ENCODE results near the gene ABCB11. TPM values are rescaled to one million over a fixed set of nuclear protein-coding genes. Genes with fewer than 3 reads are reported as not detected.
A peak's percentile ranks its signal among the peaks of the same experiment; 100 is the strongest.

The ABCB11 gene
- polyA plus RNA-seq, 3 donors, result not detected

- DNase-seq, result no peak
- H3K27me3 ChIP-seq (ENCODE audit: control insufficient read depth in 2 of 2, insufficient read depth in 2 of 2, low read length in 2 of 2), result no peaks in the 10 kb centered on the region
- Mint-ChIP-seq H3K9me3 (peaks cover 21 to 34% (median 29%) of the 10 kb centered on the region in 7 donors), H3K4me3 (no peak overlapping the region), H3K4me1 (peaks cover 36% of the 10 kb centered on the region), H3K27ac (no peak overlapping the region), H3K36me3 (peaks cover 0 to 12% of the 10 kb centered on the region in 2 donors), H3K27me3 (ENCODE audit: low read depth in 3 of 3) (peaks cover 0 to under 1% (median 0%) of the 10 kb centered on the region in 3 donors)
- peaks cover 15 to 19% of the 10 kb centered on the region in 2 donors for H3K9me3 ChIP-seq (replicated peaks in 1 of 2; ENCODE audit: control insufficient read depth in 1 of 2, insufficient read depth in 1 of 2, low read length in 2 of 2)
- no peak for TF ChIP-seq CTCF (IDR thresholded peaks at IDR 0.05)
- intact Hi-C loops (cut with micrococcal nuclease), result loop anchor here in 1 of 2 donors (10.0 kb wide), 1 partner anchor 63 kb away; no protein-coding TSS in a partner anchor
- H3K36me3 ChIP-seq (replicated peaks in 1 of 2; ENCODE audit: control insufficient read depth in 1 of 2, insufficient read depth in 2 of 2, low read length in 2 of 2), result no peaks in the 10 kb centered on the region
- no peak overlapping the region for H3K4me3 ChIP-seq (replicated peaks in 1 of 3; ENCODE audit: low read depth in 2 of 3, low read length in 3 of 3)
- no peaks in the 10 kb centered on the region for H3K79me2 ChIP-seq (ENCODE audit: insufficient read depth, low read length)
- H3K4me1 ChIP-seq (ENCODE audit: control insufficient read depth in 1 of 2, insufficient read depth in 2 of 2, low read length in 2 of 2), result peaks cover 34 to 38% of the 10 kb centered on the region in 2 donors
- no peak overlapping the region for H3K27ac ChIP-seq (ENCODE audit: low read depth in 1 of 2, low read length in 2 of 2)
- H3K4me2 ChIP-seq (replicated peaks; ENCODE audit: extremely low read depth, low read length, poor library complexity, severe bottlenecking), result no peak overlapping the region
- no peaks in the 10 kb centered on the region for H4K20me1 ChIP-seq (ENCODE audit: insufficient read depth, low read length)
- H2AFZ ChIP-seq (ENCODE audit: insufficient read depth, low read depth, low read length, poor library complexity, severe bottlenecking), result no peak overlapping the region
- no CpG with 5 or more reads among the region's 1 CpG for WGBS (ENCODE audit: insufficient coverage)
- H3K9ac ChIP-seq (ENCODE audit: insufficient read depth, low read length, poor library complexity, severe bottlenecking), result no peak overlapping the region
Observed at GRCh38 chr2:169041594-169041993, 10.5 kb upstream of the ABCB11 start.

GRCh38 chr2:169039702-169040101 is 8.6 kb upstream of the ABCB11 start:
- peak overlapping the region in 1 of 2 donors; percentile 0 for H3K27ac ChIP-seq (ENCODE audit: low read depth in 1 of 2, low read length in 2 of 2)
- no peak overlapping the region for H2AFZ ChIP-seq (ENCODE audit: insufficient read depth, low read depth, low read length, poor library complexity, severe bottlenecking)
- Mint-ChIP-seq H3K4me1 (peaks cover 42% of the 10 kb centered on the region), H3K36me3 (peaks cover 0 to 12% of the 10 kb centered on the region in 2 donors), H3K4me3 (peak overlapping the region in 1 of 2 donors; percentile 24), H3K9me3 (peaks cover 20 to 32% (median 26%) of the 10 kb centered on the region in 7 donors), H3K27ac (peak overlapping the region; percentile 48 to 84 (median 76)), H3K27me3 (ENCODE audit: low read depth in 3 of 3) (peaks cover 0 to 1% (median 0%) of the 10 kb centered on the region in 3 donors)
- peaks cover 12 to 14% of the 10 kb centered on the region in 2 donors for H3K9me3 ChIP-seq (replicated peaks in 1 of 2; ENCODE audit: control insufficient read depth in 1 of 2, insufficient read depth in 1 of 2, low read length in 2 of 2)
- H3K4me1 ChIP-seq (ENCODE audit: control insufficient read depth in 1 of 2, insufficient read depth in 2 of 2, low read length in 2 of 2), result peaks cover 39 to 47% of the 10 kb centered on the region in 2 donors
- no peak overlapping the region for H3K4me3 ChIP-seq (replicated peaks in 1 of 3; ENCODE audit: low read depth in 2 of 3, low read length in 3 of 3)
- H3K27me3 ChIP-seq (ENCODE audit: control insufficient read depth in 2 of 2, insufficient read depth in 2 of 2, low read length in 2 of 2), result no peaks in the 10 kb centered on the region
- H3K79me2 ChIP-seq (ENCODE audit: insufficient read depth, low read length), result no peaks in the 10 kb centered on the region
- no peaks in the 10 kb centered on the region for H4K20me1 ChIP-seq (ENCODE audit: insufficient read depth, low read length)
- 43% methylated on average over 3 of the region's 4 CpGs for WGBS (ENCODE audit: insufficient coverage)
- TF ChIP-seq CTCF (IDR thresholded peaks at IDR 0.05), result no peak
- intact Hi-C loops (cut with micrococcal nuclease), result loop anchor here (2.0 to 10.0 kb wide), 4 partner anchors 29 to 65 kb away; partner anchors contain the start of gene DHRS9 (in 1 of the 2)
- no peak overlapping the region for H3K9ac ChIP-seq (ENCODE audit: insufficient read depth, low read length, poor library complexity, severe bottlenecking)
- peak; percentile 35 to 61 (median 41) for DNase-seq
- no peak overlapping the region for H3K4me2 ChIP-seq (replicated peaks; ENCODE audit: extremely low read depth, low read length, poor library complexity, severe bottlenecking)
- H3K36me3 ChIP-seq (replicated peaks in 1 of 2; ENCODE audit: control insufficient read depth in 1 of 2, insufficient read depth in 2 of 2, low read length in 2 of 2), result no peaks in the 10 kb centered on the region

All from CD14-positive monocyte (primary cell).